Measurements from ENCODE around the gene ICAM1.

The ICAM1 gene

GRCh38 chr19:10284065-10284959 is 13.4 kb downstream of the ICAM1 start:
- Histone ChIP-seq H3K9me3 (ENCODE audit: control insufficient read depth, insufficient read depth, low read length) (no peaks in the 10 kb centered on the region), H3K27me3 (ENCODE audit: control insufficient read depth, insufficient read depth, low read length) (peaks cover 36% of the 10 kb centered on the region), H3K36me3 (ENCODE audit: control insufficient read depth, insufficient read depth, low read length) (no peaks in the 10 kb centered on the region), H3K4me1 (ENCODE audit: control insufficient read depth, insufficient read depth, low read length) (peaks cover 2% of the 10 kb centered on the region), H3K4me3 (ENCODE audit: low read depth, low read length) (no peak overlapping the region), H3K9ac (ENCODE audit: low read depth, low read length) (no peak overlapping the region)

DNA sequence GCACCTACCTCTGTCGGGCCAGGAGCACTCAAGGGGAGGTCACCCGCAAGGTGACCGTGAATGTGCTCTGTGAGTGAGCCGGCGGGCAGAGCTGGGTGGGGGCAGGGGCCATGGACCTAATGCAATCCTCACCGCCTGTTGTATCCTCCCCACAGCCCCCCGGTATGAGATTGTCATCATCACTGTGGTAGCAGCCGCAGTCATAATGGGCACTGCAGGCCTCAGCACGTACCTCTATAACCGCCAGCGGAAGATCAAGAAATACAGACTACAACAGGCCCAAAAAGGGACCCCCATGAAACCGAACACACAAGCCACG is 14.0 kb downstream of the ICAM1 start:
- no peaks in the 10 kb centered on the region for H3K36me3 ChIP-seq (ENCODE audit: control insufficient read depth, insufficient read depth, low read length)
- peaks cover 40% of the 10 kb centered on the region for H3K27me3 ChIP-seq (ENCODE audit: control insufficient read depth, insufficient read depth, low read length)
- no peaks in the 10 kb centered on the region for H3K9me3 ChIP-seq (ENCODE audit: control insufficient read depth, insufficient read depth, low read length)
- peaks cover 2% of the 10 kb centered on the region for H3K4me1 ChIP-seq (ENCODE audit: control insufficient read depth, insufficient read depth, low read length)
- H3K4me3 ChIP-seq (ENCODE audit: low read depth, low read length) = no peak overlapping the region
- no peak overlapping the region for H3K9ac ChIP-seq (ENCODE audit: low read depth, low read length)

- H3K4me1 ChIP-seq (ENCODE audit: control insufficient read depth, insufficient read depth, low read length) = peaks cover 2% of the 10 kb centered on the region
- no peak overlapping the region for H3K4me3 ChIP-seq (ENCODE audit: low read depth, low read length)
- H3K27me3 ChIP-seq (ENCODE audit: control insufficient read depth, insufficient read depth, low read length) = peaks cover 44% of the 10 kb centered on the region
- no peaks in the 10 kb centered on the region for H3K36me3 ChIP-seq (ENCODE audit: control insufficient read depth, insufficient read depth, low read length)
- no peaks in the 10 kb centered on the region for H3K9me3 ChIP-seq (ENCODE audit: control insufficient read depth, insufficient read depth, low read length)
- H3K9ac ChIP-seq (ENCODE audit: low read depth, low read length) = no peak overlapping the region
These were observed 14.5 kb downstream of the ICAM1 start for GRCh38 chr19:10285393-10285792.

GRCh38 chr19:10286803-10287737 is 16.1 kb downstream of the ICAM1 start, which contains the start of gene ICAM4:
ICAM4 (plus strand) TSS chr19:10286955; CDS start chr19:10287013, 58 bp downstream.
- no peak within 1 kb of the TSS for H3K9ac ChIP-seq (ENCODE audit: low read depth, low read length)
- H3K4me1 ChIP-seq (ENCODE audit: control insufficient read depth, insufficient read depth, low read length) = peaks cover 2% of the 10 kb centered on the region
- H3K27me3 ChIP-seq (ENCODE audit: control insufficient read depth, insufficient read depth, low read length) = peaks cover 61% of the 10 kb centered on the region
- H3K36me3 ChIP-seq (ENCODE audit: control insufficient read depth, insufficient read depth, low read length) = no peaks in the 10 kb centered on the region
- no peaks in the 10 kb centered on the region for H3K9me3 ChIP-seq (ENCODE audit: control insufficient read depth, insufficient read depth, low read length)
- peak within 1 kb of the TSS; percentile 79 for H3K4me3 ChIP-seq (ENCODE audit: low read depth, low read length)

DNA sequence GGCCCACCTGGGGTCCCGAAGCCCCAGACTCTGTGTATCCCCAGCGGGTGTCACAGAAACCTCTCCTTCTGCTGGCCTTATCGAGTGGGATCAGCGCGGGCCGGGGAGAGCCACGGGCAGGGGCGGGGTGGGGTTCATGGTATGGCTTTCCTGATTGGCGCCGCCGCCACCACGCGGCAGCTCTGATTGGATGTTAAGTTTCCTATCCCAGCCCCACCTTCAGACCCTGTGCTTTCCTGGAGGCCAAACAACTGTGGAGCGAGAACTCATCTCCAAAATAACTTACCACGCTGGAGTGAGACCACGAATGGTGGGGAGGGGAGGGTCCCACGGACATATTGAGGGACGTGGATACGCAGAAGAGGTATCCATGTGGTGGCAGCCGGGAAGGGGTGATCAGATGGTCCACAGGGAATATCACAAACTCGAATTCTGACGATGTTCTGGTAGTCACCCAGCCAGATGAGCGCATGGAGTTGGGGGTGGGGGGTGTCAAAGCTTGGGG is 17.8 kb downstream of the ICAM1 start:
- H3K9ac ChIP-seq (ENCODE audit: low read depth, low read length) = no peak overlapping the region
- H3K4me3 ChIP-seq (ENCODE audit: low read depth, low read length) = peak overlapping the region; percentile 79

GRCh38 chr19:10289167-10289835 is 18.4 kb downstream of the ICAM1 start:
- no peak overlapping the region for H3K9ac ChIP-seq (ENCODE audit: low read depth, low read length)
- H3K4me1 ChIP-seq (ENCODE audit: control insufficient read depth, insufficient read depth, low read length) = peaks cover 2% of the 10 kb centered on the region
- H3K4me3 ChIP-seq (ENCODE audit: low read depth, low read length) = peak overlapping the region; percentile 79
- peaks cover 82% of the 10 kb centered on the region for H3K27me3 ChIP-seq (ENCODE audit: control insufficient read depth, insufficient read depth, low read length)
- H3K36me3 ChIP-seq (ENCODE audit: control insufficient read depth, insufficient read depth, low read length) = no peaks in the 10 kb centered on the region
- no peaks in the 10 kb centered on the region for H3K9me3 ChIP-seq (ENCODE audit: control insufficient read depth, insufficient read depth, low read length)

More for the DNA sequence above, 17.8 kb downstream of the ICAM1 start:
- Histone ChIP-seq H3K27me3 (ENCODE audit: control insufficient read depth, insufficient read depth, low read length) (peaks cover 76% of the 10 kb centered on the region), H3K36me3 (ENCODE audit: control insufficient read depth, insufficient read depth, low read length) (no peaks in the 10 kb centered on the region), H3K9me3 (ENCODE audit: control insufficient read depth, insufficient read depth, low read length) (no peaks in the 10 kb centered on the region), H3K4me1 (ENCODE audit: control insufficient read depth, insufficient read depth, low read length) (peaks cover 2% of the 10 kb centered on the region)

DNA sequence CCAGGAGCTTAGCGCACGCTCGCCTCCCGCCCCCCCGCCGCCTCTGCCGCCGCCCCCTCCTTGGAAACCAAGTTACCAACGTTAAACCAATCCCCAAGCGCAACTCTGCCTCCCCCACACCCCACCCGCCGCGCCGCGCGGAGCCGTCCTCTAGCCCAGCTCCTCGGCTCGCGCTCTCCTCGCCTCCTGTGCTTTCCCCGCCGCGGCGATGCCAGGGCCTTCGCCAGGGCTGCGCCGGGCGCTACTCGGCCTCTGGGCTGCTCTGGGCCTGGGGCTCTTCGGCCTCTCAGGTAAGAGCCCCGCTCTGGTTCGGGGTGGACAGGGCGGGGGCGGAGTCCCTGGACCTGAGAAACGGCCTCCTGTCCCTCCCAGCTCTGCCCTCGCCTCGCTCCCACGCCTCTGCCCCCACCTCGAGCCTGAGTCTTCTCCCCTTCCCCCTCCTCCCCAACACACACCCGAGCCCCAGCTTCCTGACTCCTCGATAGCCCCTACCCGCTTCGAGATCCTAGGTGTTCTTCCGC is 19.0 kb downstream of the ICAM1 start, which contains the start of gene ICAM5:
Gene ICAM5, plus strand, starts transcription at position 117 of the 521 bp plus-strand sequence. Its CDS starts 92 bp downstream, at position 209.
- peak within 1 kb of the TSS; percentile 79 for H3K4me3 ChIP-seq (ENCODE audit: low read depth, low read length)
- H3K27me3 ChIP-seq (ENCODE audit: control insufficient read depth, insufficient read depth, low read length) = peaks cover 88% of the 10 kb centered on the region
- no peaks in the 10 kb centered on the region for H3K9me3 ChIP-seq (ENCODE audit: control insufficient read depth, insufficient read depth, low read length)
- no peak within 1 kb of the TSS for H3K9ac ChIP-seq (ENCODE audit: low read depth, low read length)
- no peaks in the 10 kb centered on the region for H3K36me3 ChIP-seq (ENCODE audit: control insufficient read depth, insufficient read depth, low read length)
- peaks cover 2% of the 10 kb centered on the region for H3K4me1 ChIP-seq (ENCODE audit: control insufficient read depth, insufficient read depth, low read length)

DNA sequence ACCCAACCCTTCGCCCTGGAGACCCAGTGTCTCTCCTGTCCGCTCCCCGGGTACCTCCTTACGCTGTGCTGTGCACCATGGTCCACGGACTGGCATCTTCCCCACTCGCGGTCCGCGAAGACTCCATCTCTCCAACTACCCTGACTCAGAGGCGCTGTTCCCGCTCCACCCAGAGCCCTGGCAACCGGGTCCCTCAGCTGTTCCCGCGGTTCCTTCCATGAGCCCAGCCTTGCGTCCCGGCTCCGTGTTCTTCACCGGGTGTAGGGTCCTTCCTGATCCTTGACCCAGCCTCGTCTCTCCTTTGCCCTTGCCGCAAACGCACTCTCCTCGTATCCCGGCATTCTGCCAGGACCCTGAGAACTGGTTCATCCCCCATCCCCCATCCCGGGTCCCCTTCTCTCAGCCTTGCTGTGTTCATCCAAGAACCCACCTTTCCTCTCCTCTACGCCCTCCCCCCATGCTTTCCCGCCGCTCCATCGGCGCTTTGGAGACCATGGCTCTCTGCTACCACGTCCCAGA is 19.5 kb downstream of the ICAM1 start:
- no peaks in the 10 kb centered on the region for H3K9me3 ChIP-seq (ENCODE audit: control insufficient read depth, insufficient read depth, low read length)
- H3K27me3 ChIP-seq (ENCODE audit: control insufficient read depth, insufficient read depth, low read length) = peaks cover 89% of the 10 kb centered on the region
- peak overlapping the region; percentile 79 for H3K4me3 ChIP-seq (ENCODE audit: low read depth, low read length)
- H3K36me3 ChIP-seq (ENCODE audit: control insufficient read depth, insufficient read depth, low read length) = no peaks in the 10 kb centered on the region
- H3K9ac ChIP-seq (ENCODE audit: low read depth, low read length) = no peak overlapping the region
- peaks cover 2% of the 10 kb centered on the region for H3K4me1 ChIP-seq (ENCODE audit: control insufficient read depth, insufficient read depth, low read length)

- Histone ChIP-seq H3K9me3 (ENCODE audit: control insufficient read depth, insufficient read depth, low read length) (no peaks in the 10 kb centered on the region), H3K4me1 (ENCODE audit: control insufficient read depth, insufficient read depth, low read length) (peaks cover 2% of the 10 kb centered on the region), H3K36me3 (ENCODE audit: control insufficient read depth, insufficient read depth, low read length) (no peaks in the 10 kb centered on the region), H3K9ac (ENCODE audit: low read depth, low read length) (no peak overlapping the region), H3K27me3 (ENCODE audit: control insufficient read depth, insufficient read depth, low read length) (peaks cover 93% of the 10 kb centered on the region), H3K4me3 (ENCODE audit: low read depth, low read length) (peak overlapping the region; percentile 79)
These were observed 20.1 kb downstream of the ICAM1 start for GRCh38 chr19:10290876-10291553.

DNA sequence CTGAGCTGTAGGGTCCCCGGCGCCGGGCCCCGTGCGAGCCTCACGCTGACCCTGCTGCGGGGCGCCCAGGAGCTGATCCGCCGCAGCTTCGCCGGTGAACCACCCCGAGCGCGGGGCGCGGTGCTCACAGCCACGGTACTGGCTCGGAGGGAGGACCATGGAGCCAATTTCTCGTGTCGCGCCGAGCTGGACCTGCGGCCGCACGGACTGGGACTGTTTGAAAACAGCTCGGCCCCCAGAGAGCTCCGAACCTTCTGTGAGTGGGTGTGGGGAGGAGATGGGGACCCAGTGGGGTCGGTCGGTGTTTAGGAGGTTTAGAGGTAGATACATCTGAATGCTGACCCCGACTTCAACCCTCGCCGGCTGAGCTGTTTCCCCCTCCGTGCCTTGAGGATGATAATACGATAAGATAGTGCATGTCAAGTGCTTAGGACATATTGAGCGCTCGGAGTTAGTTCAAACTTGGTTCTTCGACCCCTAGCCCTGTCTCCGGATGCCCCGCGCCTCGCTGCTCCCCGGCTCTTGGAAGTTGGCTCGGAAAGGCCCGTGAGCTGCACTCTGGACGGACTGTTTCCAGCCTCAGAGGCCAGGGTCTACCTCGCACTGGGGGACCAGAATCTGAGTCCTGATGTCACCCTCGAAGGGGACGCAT is 20.8 kb downstream of the ICAM1 start:
- Histone ChIP-seq H3K4me3 (ENCODE audit: low read depth, low read length) (peak overlapping the region; percentile 79), H3K27me3 (ENCODE audit: control insufficient read depth, insufficient read depth, low read length) (peaks cover 92% of the 10 kb centered on the region), H3K36me3 (ENCODE audit: control insufficient read depth, insufficient read depth, low read length) (no peaks in the 10 kb centered on the region), H3K9ac (ENCODE audit: low read depth, low read length) (no peak overlapping the region), H3K4me1 (ENCODE audit: control insufficient read depth, insufficient read depth, low read length) (no peaks in the 10 kb centered on the region), H3K9me3 (ENCODE audit: control insufficient read depth, insufficient read depth, low read length) (no peaks in the 10 kb centered on the region)
